GM12878 (cell line): Measurements from ENCODE around the gene WWTR1.

ENCODE experiments used
- NFYB ChIP-seq: IDR thresholded peaks from 2 replicates; pipeline ENCODE4 v1.6.1; 2011; ENCODE audit warnings: low read depth, mild to moderate bottlenecking, low read length, improper control_type of control experiment, moderate library complexity; ENCODE audit not compliant: insufficient read depth
- SPI1 ChIP-seq: IDR thresholded peaks from 2 replicates; pipeline ENCODE4 v1.6.1; 2011; ENCODE audit warnings: low read depth, mild to moderate bottlenecking, low read length, moderate library complexity, borderline replicate concordance; ENCODE audit not compliant: insufficient read depth
- TAF1 ChIP-seq: IDR thresholded peaks from 2 replicates; pipeline ENCODE4 v1.6.1; 2011; ENCODE audit warnings: mild to moderate bottlenecking, low read depth, low read length, borderline replicate concordance
- TF ChIP-seq, protein P1 (sequence below), 3 experiments: IDR thresholded peaks in 2 of 3; conservative IDR thresholded peaks in 1 of 3; 2 replicates each; pipeline ENCODE4 v1.5.1; 2011; ENCODE audit warnings: low read depth in 3 of 3, low read length in 3 of 3, mild to moderate bottlenecking in 3 of 3, control low read depth in 2 of 3, moderate library complexity in 2 of 3, inconsistent platforms in 1 of 3, mixed read lengths in 1 of 3; ENCODE audit not compliant: control insufficient read depth in 2 of 3, insufficient read depth in 1 of 3; ENCODE audit errors: extremely low read depth in 1 of 3

GRCh38 chr3:149586871-149587270, 71.0 kb downstream of the WWTR1 start:
- TF ChIP-seq SPI1, result no peak
- TF ChIP-seq TAF1, result no peak
- TF ChIP-seq NFYB, result no peak
- TF ChIP-seq, protein P1, sequence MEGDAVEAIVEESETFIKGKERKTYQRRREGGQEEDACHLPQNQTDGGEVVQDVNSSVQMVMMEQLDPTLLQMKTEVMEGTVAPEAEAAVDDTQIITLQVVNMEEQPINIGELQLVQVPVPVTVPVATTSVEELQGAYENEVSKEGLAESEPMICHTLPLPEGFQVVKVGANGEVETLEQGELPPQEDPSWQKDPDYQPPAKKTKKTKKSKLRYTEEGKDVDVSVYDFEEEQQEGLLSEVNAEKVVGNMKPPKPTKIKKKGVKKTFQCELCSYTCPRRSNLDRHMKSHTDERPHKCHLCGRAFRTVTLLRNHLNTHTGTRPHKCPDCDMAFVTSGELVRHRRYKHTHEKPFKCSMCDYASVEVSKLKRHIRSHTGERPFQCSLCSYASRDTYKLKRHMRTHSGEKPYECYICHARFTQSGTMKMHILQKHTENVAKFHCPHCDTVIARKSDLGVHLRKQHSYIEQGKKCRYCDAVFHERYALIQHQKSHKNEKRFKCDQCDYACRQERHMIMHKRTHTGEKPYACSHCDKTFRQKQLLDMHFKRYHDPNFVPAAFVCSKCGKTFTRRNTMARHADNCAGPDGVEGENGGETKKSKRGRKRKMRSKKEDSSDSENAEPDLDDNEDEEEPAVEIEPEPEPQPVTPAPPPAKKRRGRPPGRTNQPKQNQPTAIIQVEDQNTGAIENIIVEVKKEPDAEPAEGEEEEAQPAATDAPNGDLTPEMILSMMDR (IDR thresholded peaks at IDR 0.05 in 2 of 3, conservative IDR thresholded peaks at IDR 0.05 in 1 of 3; ENCODE audit: control insufficient read depth in 2 of 3, extremely low read depth in 1 of 3, insufficient read depth in 1 of 3, low read depth in 3 of 3, low read length in 3 of 3), result no peak
